Measurements from ENCODE around the gene TMEM33. TPM values are rescaled to one million over a fixed set of nuclear protein-coding genes. Genes with fewer than 3 reads are reported as not detected.
A peak's percentile ranks its signal among the peaks of the same experiment; 100 is the strongest.

TMEM33 gene, protein sequence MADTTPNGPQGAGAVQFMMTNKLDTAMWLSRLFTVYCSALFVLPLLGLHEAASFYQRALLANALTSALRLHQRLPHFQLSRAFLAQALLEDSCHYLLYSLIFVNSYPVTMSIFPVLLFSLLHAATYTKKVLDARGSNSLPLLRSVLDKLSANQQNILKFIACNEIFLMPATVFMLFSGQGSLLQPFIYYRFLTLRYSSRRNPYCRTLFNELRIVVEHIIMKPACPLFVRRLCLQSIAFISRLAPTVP
- total RNA-seq = 10 to 100 TPM; 46.0 to 69.1 (median 67.6) TPM
- long read RNA-seq, donor 1, full-length matches to known transcripts = 10 of 13 reads
- long read RNA-seq, donor 1, partial matches to known transcripts = 0 of 13 reads
- long read RNA-seq, donor 1, other reads (novel, unspliced or antisense) = 3 of 13 reads
- long read RNA-seq, donor 2, full-length matches to known transcripts = 16 of 22 reads
- long read RNA-seq, donor 2, partial matches to known transcripts = 5 of 22 reads
- long read RNA-seq, donor 2, other reads (novel, unspliced or antisense) = 1 of 22 reads

GRCh38 chr4:41934901-41935651, at the start of gene TMEM33:
Gene TMEM33, plus strand, starts transcription at chr4:41935429. Its CDS starts 56 bp downstream, at chr4:41935485.
- intact Hi-C loops (cut with DNase I, micrococcal nuclease) = no loop called here
- Histone ChIP-seq H3K4me1 (ENCODE audit: low read depth) (peaks cover 23% of the 10 kb centered on the region), H3K9me3 (no peaks in the 10 kb centered on the region), H3K36me3 (ENCODE audit: low read depth) (no peaks in the 10 kb centered on the region), H3K4me3 (peak within 1 kb of the TSS; percentile 57)
- DNase-seq (peak; percentile 87 to 90 (median 87)), ATAC-seq (peak; percentile 99)
- TF ChIP-seq, protein P1, sequence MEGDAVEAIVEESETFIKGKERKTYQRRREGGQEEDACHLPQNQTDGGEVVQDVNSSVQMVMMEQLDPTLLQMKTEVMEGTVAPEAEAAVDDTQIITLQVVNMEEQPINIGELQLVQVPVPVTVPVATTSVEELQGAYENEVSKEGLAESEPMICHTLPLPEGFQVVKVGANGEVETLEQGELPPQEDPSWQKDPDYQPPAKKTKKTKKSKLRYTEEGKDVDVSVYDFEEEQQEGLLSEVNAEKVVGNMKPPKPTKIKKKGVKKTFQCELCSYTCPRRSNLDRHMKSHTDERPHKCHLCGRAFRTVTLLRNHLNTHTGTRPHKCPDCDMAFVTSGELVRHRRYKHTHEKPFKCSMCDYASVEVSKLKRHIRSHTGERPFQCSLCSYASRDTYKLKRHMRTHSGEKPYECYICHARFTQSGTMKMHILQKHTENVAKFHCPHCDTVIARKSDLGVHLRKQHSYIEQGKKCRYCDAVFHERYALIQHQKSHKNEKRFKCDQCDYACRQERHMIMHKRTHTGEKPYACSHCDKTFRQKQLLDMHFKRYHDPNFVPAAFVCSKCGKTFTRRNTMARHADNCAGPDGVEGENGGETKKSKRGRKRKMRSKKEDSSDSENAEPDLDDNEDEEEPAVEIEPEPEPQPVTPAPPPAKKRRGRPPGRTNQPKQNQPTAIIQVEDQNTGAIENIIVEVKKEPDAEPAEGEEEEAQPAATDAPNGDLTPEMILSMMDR (IDR thresholded peaks at IDR 0.05) = no peak

GRCh38 chr4:41885456-41885855, 49.8 kb upstream of the TMEM33 start:
- DNase-seq (no peak), ATAC-seq (no peak)
- H3K4me1 ChIP-seq (ENCODE audit: low read depth) = peaks cover 7% of the 10 kb centered on the region
- no peaks in the 10 kb centered on the region for H3K9me3 ChIP-seq
- H3K4me3 ChIP-seq = no peak overlapping the region
- H3K36me3 ChIP-seq (ENCODE audit: low read depth) = no peaks in the 10 kb centered on the region
- intact Hi-C loops (cut with DNase I, micrococcal nuclease) = loop anchor here in 1 of 2 donors (5.0 to 10.0 kb wide), 2 partner anchors 193 to 601 kb away; no protein-coding TSS in a partner anchor
- TF ChIP-seq, protein P1 (IDR thresholded peaks at IDR 0.05) = no peak

DNA sequence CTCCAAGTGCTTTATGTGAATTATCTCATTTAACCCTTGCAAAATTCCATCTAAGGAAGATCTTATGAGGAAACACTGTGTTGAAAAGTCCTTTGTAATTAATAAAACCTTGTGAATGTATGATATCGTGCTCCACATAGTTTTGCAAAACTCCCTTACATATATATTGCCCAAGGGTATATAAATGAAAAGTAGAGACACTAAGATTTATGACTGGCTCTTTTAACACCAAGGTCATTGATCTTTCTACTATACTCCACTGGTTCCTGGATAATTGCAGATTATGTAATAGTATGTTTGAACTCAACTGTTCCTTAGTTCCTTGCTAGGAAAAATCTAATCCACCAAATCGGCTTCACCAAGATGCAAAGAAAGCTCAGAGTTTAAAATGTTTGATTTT, 48.0 kb upstream of the TMEM33 start:
- H3K9me3 ChIP-seq = no peaks in the 10 kb centered on the region
- intact Hi-C loops (cut with DNase I, micrococcal nuclease) = loop anchor here in 1 of 2 donors (5.0 to 10.0 kb wide), 2 partner anchors 195 to 602 kb away; no protein-coding TSS in a partner anchor

DNA sequence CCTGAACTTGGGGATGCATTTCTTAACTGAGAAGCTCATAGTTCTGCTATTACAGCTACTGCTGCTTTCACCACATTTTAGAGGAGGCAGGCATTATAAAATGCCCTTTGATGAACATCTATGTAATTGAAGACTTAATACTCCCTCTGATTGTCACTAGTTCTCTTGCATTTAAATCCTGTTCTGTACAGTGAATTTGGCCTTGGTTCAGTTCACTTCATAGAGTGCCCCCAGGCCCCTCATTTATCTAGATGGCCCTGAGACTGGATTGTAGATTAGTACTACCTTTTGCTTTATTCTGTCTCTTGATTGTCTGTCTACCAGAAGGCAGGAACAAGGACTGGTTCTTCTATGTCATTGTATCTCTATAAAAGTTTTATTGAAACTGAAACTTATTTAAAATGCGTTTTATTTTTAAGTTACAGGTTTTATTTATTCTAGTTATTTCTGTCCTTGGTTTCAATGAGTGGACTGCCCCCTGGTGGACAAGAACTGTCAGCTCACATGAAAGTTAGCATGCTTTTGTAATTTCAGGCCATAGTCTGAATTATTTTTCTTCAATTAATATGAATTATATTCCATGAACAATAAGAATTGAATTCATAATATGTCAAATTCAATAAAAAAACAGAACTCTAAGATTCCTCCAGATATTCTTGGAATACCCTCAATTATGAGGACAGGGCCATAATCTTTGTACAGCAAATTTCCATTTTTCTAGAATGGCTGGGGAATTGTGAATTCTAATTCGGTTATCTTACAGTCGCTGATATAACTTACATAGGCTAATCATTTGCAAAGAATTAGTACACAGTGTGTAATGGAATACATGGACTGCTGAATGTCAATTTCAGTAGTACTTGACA, 47.2 kb upstream of the TMEM33 start:
- H3K4me3 ChIP-seq = no peak overlapping the region
- ATAC-seq (no peak), DNase-seq (peak in 1 of 3 donors; percentile 66)
- H3K9me3 ChIP-seq = no peaks in the 10 kb centered on the region
- intact Hi-C loops (cut with DNase I, micrococcal nuclease) = loop anchor here in 1 of 2 donors (5.0 to 10.0 kb wide), 2 partner anchors 196 to 603 kb away; no protein-coding TSS in a partner anchor
- TF ChIP-seq, protein P1 (IDR thresholded peaks at IDR 0.05) = peak; percentile 65
- no peaks in the 10 kb centered on the region for H3K36me3 ChIP-seq (ENCODE audit: low read depth)
- H3K4me1 ChIP-seq (ENCODE audit: low read depth) = no peaks in the 10 kb centered on the region

More for the DNA sequence above, 48.0 kb upstream of the TMEM33 start:
- ATAC-seq (no peak), DNase-seq (no peak)
- Histone ChIP-seq H3K4me1 (ENCODE audit: low read depth) (peaks cover under 1% of the 10 kb centered on the region), H3K4me3 (no peak overlapping the region), H3K36me3 (ENCODE audit: low read depth) (no peaks in the 10 kb centered on the region)
- TF ChIP-seq, protein P1 (IDR thresholded peaks at IDR 0.05) = no peak

GRCh38 chr4:41888687-41889074, 46.5 kb upstream of the TMEM33 start:
- DNase-seq (no peak), ATAC-seq (no peak)
- intact Hi-C loops (cut with DNase I, micrococcal nuclease) = loop anchor here in 1 of 2 donors (5.0 to 10.0 kb wide), 2 partner anchors 196 to 604 kb away; no protein-coding TSS in a partner anchor
- Histone ChIP-seq H3K4me3 (no peak overlapping the region), H3K9me3 (no peaks in the 10 kb centered on the region), H3K36me3 (ENCODE audit: low read depth) (no peaks in the 10 kb centered on the region), H3K4me1 (ENCODE audit: low read depth) (no peaks in the 10 kb centered on the region)
- TF ChIP-seq, protein P1 (IDR thresholded peaks at IDR 0.05) = no peak
